Uterus (tissue), 2 donors: ENCODE measurements around the gene ZNF20.

ENCODE experiments used
- CTCF ChIP-seq, 4 experiments: fragments of 200-600 bp in 2 of 4; fragments of 450-650 bp in 2 of 4; sonication (generic) in 2 of 4; IDR thresholded peaks; one replicate each; pipeline ENCODE4 v1.5.1; 2016 to 2019; ENCODE audit warnings: antibody characterized with exemption in 4 of 4, mild to moderate bottlenecking in 2 of 4, moderate library complexity in 1 of 4
- POLR2A ChIP-seq, 2 donors: fragments of 450-650 bp; IDR thresholded peaks; one replicate each; pipeline ENCODE4 v1.6.1; 2016; ENCODE audit warnings: antibody characterized with exemption in 2 of 2, mild to moderate bottlenecking in 1 of 2, moderate library complexity in 1 of 2

GRCh38 chr19:12126707-12127106 lies 13.4 kb downstream of the ZNF20 start:
- TF ChIP-seq CTCF (IDR thresholded peaks at IDR 0.05) (peak in 2 of 4 experiments; percentile 25 to 37), POLR2A (IDR thresholded peaks at IDR 0.05) (no peak)
